Muscle of leg (tissue), 11 donors: Measurements from ENCODE around the gene PNN. TPM values are rescaled to one million over a fixed set of nuclear protein-coding genes. Genes with fewer than 3 reads are reported as not detected.
"Not testable (repeated sequence)": the region's sequence is repeated elsewhere in the genome, so short reads cannot be mapped to it uniquely, and the experiment has no call there.

Experiments
- DNase-seq: peaks from one replicate; pipeline ENCODE4 v3.0.0; 2013
- H3K27ac ChIP-seq: one replicate; pipeline ENCODE4 v1.5.1; 2013; ENCODE audit warnings: mild to moderate bottlenecking, low read length, control low read depth
- H3K27me3 ChIP-seq: one replicate; pipeline ENCODE4 v1.6.1; 2013; ENCODE audit warnings: low read length; ENCODE audit not compliant: control insufficient read depth, insufficient read depth
- H3K36me3 ChIP-seq: one replicate; pipeline ENCODE4 v1.6.1; 2013; ENCODE audit warnings: low read length; ENCODE audit not compliant: control insufficient read depth, insufficient read depth
- H3K4me1 ChIP-seq: one replicate; pipeline ENCODE4 v1.6.1; 2013; ENCODE audit warnings: low read length; ENCODE audit not compliant: control insufficient read depth, insufficient read depth
- H3K4me3 ChIP-seq: one replicate; pipeline ENCODE4 v1.5.1; 2013; ENCODE audit warnings: low read length, control low read depth
- H3K9me3 ChIP-seq: replicated peaks from 2 replicates; pipeline ENCODE4 v1.6.1; 2013; ENCODE audit warnings: low read depth, low read length; ENCODE audit not compliant: control insufficient read depth
- WGBS: methylation state at CpG from one replicate; pipeline ENCODE4 v1.1.5; 2013; ENCODE audit warnings: missing lambda C conversion rate; ENCODE audit not compliant: insufficient coverage; 5-methylcytosine and 5-hydroxymethylcytosine counted together
- polyA plus RNA-seq, 8 donors: library from polyadenylated mRNA; unstranded; fragments of 120-200 nt; gene quantifications; one replicate each; pipeline versions ENCODE4 v1.2.1 to v1.2.3, GENCODE V29; 2013; ENCODE audit warnings: inconsistent platforms in 1 of 8, low replicate concordance in 1 of 8; ENCODE audit not compliant: insufficient read length in 8 of 8, insufficient read depth in 1 of 8
- total RNA-seq: library from RNA; stranded (reverse); fragments of 120-200 nt; gene quantifications from one replicate; pipeline ENCODE4 v1.2.4, GENCODE V29; 2013

PNN gene
- total and polyA plus RNA-seq, 9 donors, result 24.8 to 99.7 (median 78.1) TPM

- no peaks in the 10 kb centered on the region for H3K27me3 ChIP-seq
- no peak overlapping the region for H3K27ac ChIP-seq
- 91% methylated on average over 4 of the region's 6 CpGs for WGBS
- peaks cover 53% of the 10 kb centered on the region for H3K36me3 ChIP-seq
- no peak for DNase-seq
- no peaks in the 10 kb centered on the region for H3K4me1 ChIP-seq
- no peaks in the 10 kb centered on the region for H3K9me3 ChIP-seq
- H3K4me3 ChIP-seq, result no peak overlapping the region
Observed at GRCh38 chr14:39157491-39157890, 17.6 kb upstream of the PNN start.

- no peaks in the 10 kb centered on the region for H3K9me3 ChIP-seq
Observed at GRCh38 chr14:39158222-39158858, 16.7 kb upstream of the PNN start.

GRCh38 chr14:39160494-39160893, 14.6 kb upstream of the PNN start:
- no peaks in the 10 kb centered on the region for H3K27me3 ChIP-seq
- H3K4me3 ChIP-seq, result no peak overlapping the region
- no CpG with 5 or more reads among the region's 1 CpG for WGBS

More at GRCh38 chr14:39158222-39158858, 16.7 kb upstream of the PNN start:
- Histone ChIP-seq H3K4me1 (no peaks in the 10 kb centered on the region), H3K27me3 (no peaks in the 10 kb centered on the region), H3K4me3 (no peak overlapping the region), H3K36me3 (peaks cover 51% of the 10 kb centered on the region), H3K27ac (no peak overlapping the region)
- no CpG with 5 or more reads among the region's 6 CpGs for WGBS
- no peak for DNase-seq

GRCh38 chr14:39167797-39168320, 7.2 kb upstream of the PNN start:
- H3K4me1 ChIP-seq, H3K27ac ChIP-seq, H3K9me3 ChIP-seq, H3K4me3 ChIP-seq, DNase-seq, H3K27me3 ChIP-seq: not testable (repeated sequence)
- WGBS, result 96% methylated on average over 7 of the region's 10 CpGs
- H3K36me3 ChIP-seq, result peaks cover 19% of the 10 kb centered on the region

More at GRCh38 chr14:39160494-39160893, 14.6 kb upstream of the PNN start:
- no peaks in the 10 kb centered on the region for H3K9me3 ChIP-seq
- no peak for DNase-seq
- H3K4me1 ChIP-seq, result no peaks in the 10 kb centered on the region
- H3K27ac ChIP-seq, result no peak overlapping the region
- H3K36me3 ChIP-seq, result peaks cover 55% of the 10 kb centered on the region

- H3K27me3 ChIP-seq, result no peaks in the 10 kb centered on the region
- H3K9me3 ChIP-seq, result no peaks in the 10 kb centered on the region
- peaks cover 6% of the 10 kb centered on the region for H3K4me1 ChIP-seq
- H3K36me3 ChIP-seq, result peaks cover 17% of the 10 kb centered on the region
- H3K27ac ChIP-seq, result no peak overlapping the region
- H3K4me3 ChIP-seq, result no peak overlapping the region
- WGBS, result 75% methylated on average over 4 of the region's 4 CpGs
- no peak for DNase-seq
Observed at GRCh38 chr14:39168591-39168990, 6.5 kb upstream of the PNN start.

- 0% methylated on average over 7 of the region's 7 CpGs for WGBS
- Histone ChIP-seq H3K4me3 (peak overlapping the region; percentile 100), H3K36me3 (peaks cover 13% of the 10 kb centered on the region), H3K9me3 (no peaks in the 10 kb centered on the region), H3K27me3 (no peaks in the 10 kb centered on the region), H3K27ac (peak overlapping the region; percentile 100), H3K4me1 (peaks cover 6% of the 10 kb centered on the region)
- no peak for DNase-seq
Observed at GRCh38 chr14:39169541-39169900, 5.5 kb upstream of the PNN start.

- no peaks in the 10 kb centered on the region for H3K9me3 ChIP-seq
- 94% methylated on average over 2 of the region's 3 CpGs for WGBS
- H3K27ac ChIP-seq, result no peak overlapping the region
- peaks cover 17% of the 10 kb centered on the region for H3K36me3 ChIP-seq
- no peaks in the 10 kb centered on the region for H3K27me3 ChIP-seq
- peaks cover 9% of the 10 kb centered on the region for H3K4me1 ChIP-seq
- H3K4me3 ChIP-seq, result no peak overlapping the region
- DNase-seq, result no peak
Observed at GRCh38 chr14:39173198-39173597, 1.9 kb upstream of the PNN start.

GRCh38 chr14:39175445-39176262, 600 bp downstream of the PNN start:
- 2% methylated on average over 22 of the region's 36 CpGs for WGBS
- no peak for DNase-seq

GRCh38 chr14:39176263-39177167, 1.5 kb downstream of the PNN start:
- Histone ChIP-seq H3K27ac (peak overlapping the region; percentile 95), H3K4me3 (peak overlapping the region; percentile 85), H3K9me3 (no peaks in the 10 kb centered on the region), H3K4me1 (peaks cover 2% of the 10 kb centered on the region), H3K27me3 (no peaks in the 10 kb centered on the region), H3K36me3 (peaks cover 40% of the 10 kb centered on the region)
- WGBS, result no CpG with 5 or more reads among the region's 5 CpGs
- no peak for DNase-seq

More at GRCh38 chr14:39175445-39176262, 600 bp downstream of the PNN start:
- H3K27me3 ChIP-seq, result no peaks in the 10 kb centered on the region
- H3K9me3 ChIP-seq, result no peaks in the 10 kb centered on the region
- H3K36me3 ChIP-seq, result peaks cover 32% of the 10 kb centered on the region
- peak overlapping the region; percentile 95 for H3K27ac ChIP-seq
- peak overlapping the region; percentile 85 for H3K4me3 ChIP-seq
- H3K4me1 ChIP-seq, result peaks cover 6% of the 10 kb centered on the region
